GM21576 (cell line): Measurements from ENCODE around the gene MIDN.
A peak's percentile ranks its signal among the peaks of the same experiment; 100 is the strongest.
"Not testable (repeated sequence)": the region's sequence is repeated elsewhere in the genome, so short reads cannot be mapped to it uniquely, and the experiment has no call there.

ENCODE experiments used
- ATAC-seq: cut with Tn5 transposase; IDR thresholded peaks from one replicate; pipeline ENCODE4 v1.9.1; 2021; ENCODE audit warnings: mild to moderate bottlenecking, moderate library complexity; ENCODE audit not compliant: unreplicated experiment

The MIDN gene

GRCh38 chr19:1244693-1245451, 3.5 kb upstream of the MIDN start:
- no peak for ATAC-seq

GRCh38 chr19:1245494-1246264, 2.7 kb upstream of the MIDN start:
- ATAC-seq: no peak

GRCh38 chr19:1246265-1247087, 1.9 kb upstream of the MIDN start:
- not testable (repeated sequence) for ATAC-seq

DNA sequence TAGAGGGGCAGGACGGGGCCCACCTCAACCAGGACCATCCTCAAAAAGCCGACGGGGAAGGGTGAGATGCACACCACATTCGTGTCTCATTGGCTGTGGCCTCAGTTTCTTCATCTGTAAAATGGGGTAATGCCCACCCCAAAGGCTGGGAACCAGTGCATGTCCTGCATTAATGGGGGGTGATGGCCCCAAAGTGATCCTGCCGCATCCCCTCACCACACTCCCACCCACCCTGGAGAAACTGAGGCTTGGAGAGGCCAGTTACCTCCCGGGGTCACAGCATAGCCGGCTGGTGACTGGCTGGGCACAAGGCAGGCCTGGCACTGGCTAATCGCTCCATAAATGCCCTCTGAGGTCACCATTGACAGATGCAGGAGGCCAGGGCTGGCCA, 640 bp upstream of the MIDN start:
- no peak for ATAC-seq

- peak; percentile 24 for ATAC-seq
Observed at GRCh38 chr19:1248786-1249297, 459 bp downstream of the MIDN start.

- ATAC-seq: peak; percentile 34
Observed at GRCh38 chr19:1249298-1249989, 1.1 kb downstream of the MIDN start.

DNA sequence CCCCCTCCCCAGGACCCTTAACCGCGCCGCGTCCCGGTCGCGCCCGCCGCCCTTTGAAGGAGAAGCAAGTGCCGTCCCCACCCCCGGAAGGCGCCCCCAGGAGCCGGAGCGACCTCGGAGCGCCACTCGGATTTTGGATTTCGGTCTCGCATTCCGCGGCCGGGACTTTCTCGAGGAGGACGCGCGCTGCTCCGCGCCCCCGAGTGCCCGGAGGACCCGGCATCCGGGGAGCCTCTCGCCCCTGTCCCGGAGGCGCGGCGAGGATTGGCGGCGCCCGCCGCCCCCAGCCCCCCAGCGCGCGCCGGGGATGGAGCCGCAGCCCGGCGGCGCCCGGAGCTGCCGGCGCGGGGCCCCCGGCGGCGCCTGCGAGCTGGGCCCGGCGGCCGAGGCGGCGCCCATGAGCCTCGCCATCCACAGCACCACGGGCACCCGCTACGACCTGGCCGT, 1.6 kb downstream of the MIDN start:
- ATAC-seq: no peak

DNA sequence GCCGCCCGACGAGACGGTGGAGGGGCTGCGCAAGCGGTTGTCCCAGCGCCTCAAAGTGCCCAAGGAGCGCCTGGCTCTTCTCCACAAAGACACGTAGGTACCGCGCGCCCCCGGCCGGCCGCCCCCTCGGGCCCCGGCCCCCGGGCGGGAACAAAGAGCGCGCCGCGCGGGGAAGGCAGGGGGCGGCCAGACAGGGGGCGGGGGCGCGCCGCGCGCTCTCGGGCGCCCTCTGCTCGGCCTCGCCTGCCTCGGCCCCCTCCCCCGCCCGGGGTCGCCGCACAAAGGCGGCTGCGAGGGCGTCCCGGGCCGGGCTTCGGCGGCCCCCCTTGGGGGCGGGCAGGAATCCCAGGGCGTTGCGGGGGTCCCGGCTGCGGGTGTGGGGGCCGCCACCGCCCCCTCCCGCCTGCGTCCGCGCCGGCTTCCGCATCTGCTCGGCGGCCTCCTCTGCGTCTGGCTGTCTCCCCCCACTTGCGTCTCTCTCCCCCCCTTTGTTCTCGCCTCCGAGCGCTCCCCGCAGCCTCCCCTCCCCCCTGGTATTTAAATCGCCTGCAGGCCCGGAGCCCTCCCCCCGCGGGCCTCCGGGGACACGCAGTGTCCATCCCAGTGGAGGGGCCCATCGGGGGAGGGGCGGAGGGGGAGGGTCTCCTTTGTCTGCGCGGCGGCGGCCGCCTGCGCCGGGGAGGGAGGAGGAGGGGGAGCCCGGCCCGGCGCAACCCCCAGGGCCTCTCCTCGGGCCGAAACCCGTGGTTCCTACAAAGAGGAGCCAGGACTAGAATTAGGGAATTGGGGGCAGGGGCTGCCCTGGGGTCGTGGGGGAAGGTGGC, 2.3 kb downstream of the MIDN start:
- ATAC-seq: no peak

DNA sequence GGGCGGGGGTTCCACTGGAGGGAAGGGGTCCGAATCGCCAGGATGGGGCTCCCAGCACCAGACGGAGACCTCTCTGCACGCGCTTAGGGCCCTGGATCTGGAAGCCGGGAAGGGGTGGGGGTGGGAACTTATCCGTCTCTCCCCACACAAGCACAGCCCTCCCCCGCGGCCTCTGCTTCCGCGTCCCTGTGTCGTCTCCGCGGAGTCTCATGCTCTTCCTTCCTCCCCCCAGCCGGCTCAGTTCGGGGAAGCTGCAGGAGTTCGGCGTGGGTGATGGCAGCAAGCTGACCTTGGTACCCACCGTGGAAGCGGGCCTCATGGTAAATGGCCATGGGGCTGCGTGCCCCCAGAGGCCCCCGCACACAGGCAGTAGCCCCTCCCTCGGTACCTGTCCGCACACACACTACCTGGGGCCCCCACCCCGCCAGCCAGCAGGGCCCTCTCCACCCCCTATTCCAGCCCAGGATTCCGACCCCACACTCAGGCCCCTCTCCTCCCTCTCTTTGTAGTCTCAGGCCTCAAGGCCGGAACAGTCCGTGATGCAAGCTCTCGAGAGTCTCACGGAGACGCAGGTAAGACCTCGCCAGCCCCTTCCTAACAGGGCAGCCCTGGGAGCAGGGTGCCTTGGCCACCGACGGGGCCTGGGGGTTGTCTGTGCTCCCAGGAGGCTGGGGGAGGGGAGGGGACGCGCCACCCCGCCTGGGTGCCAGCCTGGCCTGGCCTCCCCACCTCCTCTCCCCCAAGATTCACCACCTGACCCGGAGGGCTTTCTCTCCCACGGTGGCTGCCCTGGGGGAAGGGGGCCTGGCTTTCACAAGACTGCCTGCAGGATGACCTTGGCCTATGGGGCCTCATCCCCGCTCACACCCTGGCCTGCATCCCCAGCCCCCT, 3.2 kb downstream of the MIDN start:
- ATAC-seq: no peak

DNA sequence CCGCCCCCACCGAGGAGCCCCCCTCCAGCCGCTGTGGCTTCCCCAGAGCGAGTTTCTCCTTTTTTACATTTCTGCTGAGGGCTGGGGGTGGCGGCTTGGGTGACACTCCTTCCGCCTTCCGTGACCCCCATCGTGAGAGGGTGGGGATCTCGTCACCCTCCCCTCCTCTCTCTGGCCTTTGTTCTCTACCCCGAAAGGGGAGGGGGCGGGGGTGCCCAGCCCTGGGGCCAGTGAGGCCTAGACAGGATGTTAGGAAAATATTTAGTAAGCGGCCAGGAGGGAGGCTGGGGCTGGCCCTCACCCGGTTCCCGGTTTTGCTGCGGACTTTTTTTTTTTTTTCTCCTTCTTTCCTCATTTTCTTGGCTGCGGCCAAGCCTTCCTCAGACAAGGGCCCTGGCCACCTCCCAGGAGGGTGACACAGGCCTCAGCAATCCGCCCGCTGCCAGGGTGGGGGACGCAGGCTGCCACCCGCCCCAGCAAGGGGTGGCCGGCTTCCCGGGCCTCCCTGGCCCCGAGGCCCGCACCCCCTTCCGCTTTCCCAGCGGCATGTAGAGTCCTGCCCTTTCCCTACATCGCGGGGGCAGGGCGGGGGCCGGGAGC, 3.9 kb downstream of the MIDN start:
- no peak for ATAC-seq

- no peak for ATAC-seq
Observed at GRCh38 chr19:1252821-1253513, 4.6 kb downstream of the MIDN start.

DNA sequence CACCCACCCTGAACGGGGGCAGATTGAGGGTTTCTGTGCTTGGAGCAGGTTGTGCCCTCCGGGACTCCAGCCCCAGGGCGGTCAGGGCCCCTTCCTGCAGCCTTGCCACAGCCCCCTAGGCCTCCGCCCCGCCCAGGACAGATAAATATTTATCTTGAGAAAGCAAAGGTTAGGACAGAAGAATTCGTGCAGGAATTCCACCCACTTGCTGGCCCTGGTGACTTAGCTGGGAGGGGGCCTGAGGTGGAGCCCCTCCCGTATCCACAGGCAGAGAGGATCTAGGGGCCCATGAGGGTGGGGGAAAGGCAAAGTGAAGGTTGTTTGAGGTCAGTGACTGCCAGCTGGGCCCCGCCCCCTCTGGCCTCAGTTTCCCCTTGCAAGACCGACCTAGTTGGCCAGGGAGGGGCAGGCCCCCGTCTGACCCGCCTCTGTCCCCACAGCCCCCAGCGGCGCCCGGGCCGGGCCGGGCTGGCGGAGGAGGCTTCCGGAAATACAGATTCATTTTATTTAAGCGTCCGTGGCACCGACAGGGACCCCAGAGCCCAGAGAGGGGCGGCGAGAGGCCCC, 5.2 kb downstream of the MIDN start:
- no peak for ATAC-seq

GRCh38 chr19:1254081-1254527, 5.7 kb downstream of the MIDN start:
- ATAC-seq: no peak

- no peak for ATAC-seq
Observed at GRCh38 chr19:1254530-1255185, 6.3 kb downstream of the MIDN start.

GRCh38 chr19:1255186-1256161, 7.1 kb downstream of the MIDN start:
- no peak for ATAC-seq
